ENCODE data around the gene WIPF2. TPM values are rescaled to one million over a fixed set of nuclear protein-coding genes. Genes with fewer than 3 reads are reported as not detected.

The WIPF2 gene
- 24.5 TPM for polyA plus RNA-seq
- long read RNA-seq, donor 1, partial matches to known transcripts = 0 of 2 reads
- long read RNA-seq, donor 1, other reads (novel, unspliced or antisense) = 0 of 2 reads
- long read RNA-seq, donor 2, full-length matches to known transcripts = 6 of 21 reads
- long read RNA-seq, donor 2, partial matches to known transcripts = 15 of 21 reads
- long read RNA-seq, donor 2, other reads (novel, unspliced or antisense) = 0 of 21 reads
- long read RNA-seq, donor 3 = 0 reads
- long read RNA-seq, donor 4, full-length matches to known transcripts = 2 of 2 reads
- long read RNA-seq, donor 4, partial matches to known transcripts = 0 of 2 reads
- long read RNA-seq, donor 4, other reads (novel, unspliced or antisense) = 0 of 2 reads
- long read RNA-seq, donor 5, partial matches to known transcripts = 0 of 3 reads
- long read RNA-seq, donor 5, other reads (novel, unspliced or antisense) = 0 of 3 reads
- long read RNA-seq, donor 6, full-length matches to known transcripts = 6 of 16 reads
- long read RNA-seq, donor 6, partial matches to known transcripts = 10 of 16 reads
- long read RNA-seq, donor 6, other reads (novel, unspliced or antisense) = 0 of 16 reads
- long read RNA-seq, donor 7, partial matches to known transcripts = 0 of 4 reads
- long read RNA-seq, donor 7, other reads (novel, unspliced or antisense) = 0 of 4 reads
- long read RNA-seq, donor 8, full-length matches to known transcripts = 5 of 43 reads
- long read RNA-seq, donor 8, partial matches to known transcripts = 38 of 43 reads
- long read RNA-seq, donor 8, other reads (novel, unspliced or antisense) = 0 of 43 reads
- long read RNA-seq, donor 9 = 0 reads
- long read RNA-seq, donor 10, partial matches to known transcripts = 0 of 3 reads
- long read RNA-seq, donor 10, other reads (novel, unspliced or antisense) = 0 of 3 reads
- long read RNA-seq, donor 11, partial matches to known transcripts = 0 of 1 reads
- long read RNA-seq, donor 11, other reads (novel, unspliced or antisense) = 0 of 1 reads

- H3K4me3 ChIP-seq (ENCODE audit: low read length) = peak within 1 kb of the TSS; percentile 88
- DNase-seq = peak; percentile 97 to 98
- H3K27ac ChIP-seq (ENCODE audit: low read length) = peak within 1 kb of the TSS; percentile 84
- no peaks in the 10 kb centered on the region for H3K27me3 ChIP-seq (ENCODE audit: control insufficient read depth, insufficient read depth, low read length)
- H3K36me3 ChIP-seq (ENCODE audit: control insufficient read depth, insufficient read depth, low read length) = no peaks in the 10 kb centered on the region
- no peaks in the 10 kb centered on the region for H3K4me1 ChIP-seq (ENCODE audit: control insufficient read depth, insufficient read depth, low read length)
- 0% methylated on average over 1 of the region's 59 CpGs for WGBS (ENCODE audit: insufficient coverage, low lambda C conversion rate)
- H3K9me3 ChIP-seq (ENCODE audit: control insufficient read depth, low read depth, low read length) = no peaks in the 10 kb centered on the region
These were observed at the start of gene WIPF2 for GRCh38 chr17:40218740-40219593. Gene WIPF2, plus strand, starts transcription at chr17:40219304. Its CDS starts 37,156 bp downstream, at chr17:40256460.

- no peak for DNase-seq
- H3K4me1 ChIP-seq (ENCODE audit: control insufficient read depth, insufficient read depth, low read length) = no peaks in the 10 kb centered on the region
- no peak overlapping the region for H3K27ac ChIP-seq (ENCODE audit: low read length)
- H3K27me3 ChIP-seq (ENCODE audit: control insufficient read depth, insufficient read depth, low read length) = no peaks in the 10 kb centered on the region
- H3K4me3 ChIP-seq (ENCODE audit: low read length) = no peak overlapping the region
- no CpG with 5 or more reads among the region's 2 CpGs for WGBS (ENCODE audit: insufficient coverage, low lambda C conversion rate)
- H3K36me3 ChIP-seq (ENCODE audit: control insufficient read depth, insufficient read depth, low read length) = peaks cover 73% of the 10 kb centered on the region
- no peaks in the 10 kb centered on the region for H3K9me3 ChIP-seq (ENCODE audit: control insufficient read depth, low read depth, low read length)
These were observed 48.8 kb upstream of the WIPF2 start for GRCh38 chr17:40170325-40170724.

GRCh38 chr17:40171750-40172149 lies 47.4 kb upstream of the WIPF2 start:
- Histone ChIP-seq H3K9me3 (ENCODE audit: control insufficient read depth, low read depth, low read length) (no peaks in the 10 kb centered on the region), H3K4me1 (ENCODE audit: control insufficient read depth, insufficient read depth, low read length) (peaks cover 10% of the 10 kb centered on the region), H3K27ac (ENCODE audit: low read length) (no peak overlapping the region), H3K27me3 (ENCODE audit: control insufficient read depth, insufficient read depth, low read length) (no peaks in the 10 kb centered on the region), H3K36me3 (ENCODE audit: control insufficient read depth, insufficient read depth, low read length) (peaks cover 63% of the 10 kb centered on the region), H3K4me3 (ENCODE audit: low read length) (no peak overlapping the region)
- WGBS (ENCODE audit: insufficient coverage, low lambda C conversion rate) = no CpG with 5 or more reads among the region's 1 CpG
- no peak for DNase-seq

GRCh38 chr17:40173091-40173777 lies 45.9 kb upstream of the WIPF2 start:
- no peaks in the 10 kb centered on the region for H3K27me3 ChIP-seq (ENCODE audit: control insufficient read depth, insufficient read depth, low read length)
- H3K4me3 ChIP-seq (ENCODE audit: low read length) = no peak overlapping the region
- peaks cover 17% of the 10 kb centered on the region for H3K4me1 ChIP-seq (ENCODE audit: control insufficient read depth, insufficient read depth, low read length)
- H3K9me3 ChIP-seq (ENCODE audit: control insufficient read depth, low read depth, low read length) = peaks cover 2% of the 10 kb centered on the region
- no peak overlapping the region for H3K27ac ChIP-seq (ENCODE audit: low read length)
- H3K36me3 ChIP-seq (ENCODE audit: control insufficient read depth, insufficient read depth, low read length) = peaks cover 49% of the 10 kb centered on the region
- DNase-seq = no peak
- no CpG with 5 or more reads among the region's 4 CpGs for WGBS (ENCODE audit: insufficient coverage, low lambda C conversion rate)

- Histone ChIP-seq H3K4me3 (ENCODE audit: low read length) (no peak overlapping the region), H3K4me1 (ENCODE audit: control insufficient read depth, insufficient read depth, low read length) (peaks cover 21% of the 10 kb centered on the region), H3K27me3 (ENCODE audit: control insufficient read depth, insufficient read depth, low read length) (no peaks in the 10 kb centered on the region), H3K9me3 (ENCODE audit: control insufficient read depth, low read depth, low read length) (peaks cover 2% of the 10 kb centered on the region), H3K27ac (ENCODE audit: low read length) (no peak overlapping the region), H3K36me3 (ENCODE audit: control insufficient read depth, insufficient read depth, low read length) (peaks cover 45% of the 10 kb centered on the region)
- no peak for DNase-seq
- no CpG with 5 or more reads among the region's 3 CpGs for WGBS (ENCODE audit: insufficient coverage, low lambda C conversion rate)
These were observed 45.3 kb upstream of the WIPF2 start for GRCh38 chr17:40173778-40174135.

- Histone ChIP-seq H3K4me1 (ENCODE audit: control insufficient read depth, insufficient read depth, low read length) (peaks cover 23% of the 10 kb centered on the region), H3K9me3 (ENCODE audit: control insufficient read depth, low read depth, low read length) (peaks cover 2% of the 10 kb centered on the region), H3K36me3 (ENCODE audit: control insufficient read depth, insufficient read depth, low read length) (peaks cover 38% of the 10 kb centered on the region), H3K4me3 (ENCODE audit: low read length) (no peak overlapping the region), H3K27ac (ENCODE audit: low read length) (no peak overlapping the region), H3K27me3 (ENCODE audit: control insufficient read depth, insufficient read depth, low read length) (no peaks in the 10 kb centered on the region)
- WGBS (ENCODE audit: insufficient coverage, low lambda C conversion rate) = no CpG with 5 or more reads among the region's 1 CpG
- DNase-seq = no peak
These were observed 44.6 kb upstream of the WIPF2 start for GRCh38 chr17:40174514-40174913.

GRCh38 chr17:40175928-40176753 lies 43.0 kb upstream of the WIPF2 start:
- WGBS (ENCODE audit: insufficient coverage, low lambda C conversion rate) = 100% methylated on average over 1 of the region's 7 CpGs
- H3K27ac ChIP-seq (ENCODE audit: low read length) = peak overlapping the region; percentile 92
- H3K9me3 ChIP-seq (ENCODE audit: control insufficient read depth, low read depth, low read length) = peaks cover 2% of the 10 kb centered on the region
- H3K4me1 ChIP-seq (ENCODE audit: control insufficient read depth, insufficient read depth, low read length) = peaks cover 40% of the 10 kb centered on the region
- H3K4me3 ChIP-seq (ENCODE audit: low read length) = no peak overlapping the region
- DNase-seq = peak; percentile 92 to 96
- H3K27me3 ChIP-seq (ENCODE audit: control insufficient read depth, insufficient read depth, low read length) = no peaks in the 10 kb centered on the region
- peaks cover 23% of the 10 kb centered on the region for H3K36me3 ChIP-seq (ENCODE audit: control insufficient read depth, insufficient read depth, low read length)

- no peak for DNase-seq
- Histone ChIP-seq H3K36me3 (ENCODE audit: control insufficient read depth, insufficient read depth, low read length) (peaks cover 17% of the 10 kb centered on the region), H3K9me3 (ENCODE audit: control insufficient read depth, low read depth, low read length) (peaks cover 2% of the 10 kb centered on the region), H3K27ac (ENCODE audit: low read length) (peak overlapping the region; percentile 92), H3K4me3 (ENCODE audit: low read length) (no peak overlapping the region), H3K27me3 (ENCODE audit: control insufficient read depth, insufficient read depth, low read length) (no peaks in the 10 kb centered on the region), H3K4me1 (ENCODE audit: control insufficient read depth, insufficient read depth, low read length) (peaks cover 45% of the 10 kb centered on the region)
- WGBS (ENCODE audit: insufficient coverage, low lambda C conversion rate) = no CpG with 5 or more reads among the region's 2 CpGs
These were observed 42.4 kb upstream of the WIPF2 start for GRCh38 chr17:40176754-40177110.

- Histone ChIP-seq H3K27ac (ENCODE audit: low read length) (peak within 1 kb of the TSS; percentile 92), H3K27me3 (ENCODE audit: control insufficient read depth, insufficient read depth, low read length) (no peaks in the 10 kb centered on the region), H3K4me1 (ENCODE audit: control insufficient read depth, insufficient read depth, low read length) (peaks cover 45% of the 10 kb centered on the region), H3K4me3 (ENCODE audit: low read length) (peak within 1 kb of the TSS; percentile 63), H3K36me3 (ENCODE audit: control insufficient read depth, insufficient read depth, low read length) (peaks cover 11% of the 10 kb centered on the region), H3K9me3 (ENCODE audit: control insufficient read depth, low read depth, low read length) (peaks cover 2% of the 10 kb centered on the region)
- no CpG with 5 or more reads among the region's 57 CpGs for WGBS (ENCODE audit: insufficient coverage, low lambda C conversion rate)
- peak; percentile 73 to 90 for DNase-seq
These were observed 41.7 kb upstream of the WIPF2 start, which contains the start of gene RAPGEFL1 for GRCh38 chr17:40177275-40177874. Gene RAPGEFL1, plus strand, starts transcription at chr17:40177470. Its CDS starts 392 bp downstream, at chr17:40177862.
